ENCODE results near the gene HVCN1.
A peak's percentile ranks its signal among the peaks of the same experiment; 100 is the strongest.
"Not testable (repeated sequence)": the region's sequence is repeated elsewhere in the genome, so short reads cannot be mapped to it uniquely, and the experiment has no call there.

The HVCN1 gene

DNA sequence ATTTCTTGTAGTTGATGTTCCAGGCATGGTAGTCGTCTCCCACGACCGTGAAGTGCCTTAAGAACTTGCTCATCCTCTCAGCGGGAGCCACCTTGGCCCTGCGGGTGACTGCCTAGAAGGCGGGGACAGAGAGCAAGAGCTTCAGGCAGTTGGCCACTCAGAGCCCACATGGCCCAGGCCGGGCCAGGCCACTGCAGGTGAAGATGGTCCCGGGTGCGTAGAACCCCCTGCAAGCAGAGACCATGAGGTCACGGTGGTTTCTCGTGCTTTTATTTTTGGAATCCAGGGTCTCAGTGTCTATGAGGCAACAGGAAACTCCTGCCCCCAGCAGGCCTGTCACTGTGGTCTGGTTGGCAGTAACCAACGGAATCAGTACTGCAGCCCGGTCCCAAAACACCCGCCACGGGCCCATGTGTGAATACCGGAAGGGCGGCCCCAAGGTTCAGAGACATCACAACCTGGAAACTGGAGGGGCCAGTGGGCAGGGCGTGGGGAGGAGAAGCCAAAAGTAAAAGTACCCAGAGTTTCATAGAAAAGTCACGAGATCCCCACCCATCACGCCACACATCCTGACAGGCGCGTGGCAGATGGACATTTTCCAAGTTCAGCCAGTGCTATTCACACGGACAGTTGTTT lies 27.5 kb downstream of the HVCN1 start:
- no peak for DNase-seq

DNA sequence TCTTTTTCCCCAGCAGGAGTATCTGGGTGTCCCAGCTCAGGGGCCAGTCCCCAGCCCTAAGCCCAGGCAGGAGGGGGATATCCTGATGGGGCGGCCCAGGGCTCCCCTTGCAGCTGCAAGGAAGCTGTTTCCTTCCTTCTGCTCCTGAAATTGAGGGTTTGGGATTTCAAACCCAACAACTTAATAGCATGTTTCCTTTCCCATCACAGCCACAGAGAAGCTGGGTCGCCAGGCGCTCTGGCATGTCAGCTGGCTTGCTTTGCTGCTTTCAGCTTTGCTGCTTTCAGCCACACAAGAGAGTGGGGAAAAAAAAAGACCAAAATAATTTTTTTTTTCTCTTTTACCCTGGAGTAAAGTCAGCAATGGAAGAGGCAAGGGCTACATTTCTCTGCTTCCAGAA lies 30.0 kb downstream of the HVCN1 start:
- DNase-seq = no peak

DNA sequence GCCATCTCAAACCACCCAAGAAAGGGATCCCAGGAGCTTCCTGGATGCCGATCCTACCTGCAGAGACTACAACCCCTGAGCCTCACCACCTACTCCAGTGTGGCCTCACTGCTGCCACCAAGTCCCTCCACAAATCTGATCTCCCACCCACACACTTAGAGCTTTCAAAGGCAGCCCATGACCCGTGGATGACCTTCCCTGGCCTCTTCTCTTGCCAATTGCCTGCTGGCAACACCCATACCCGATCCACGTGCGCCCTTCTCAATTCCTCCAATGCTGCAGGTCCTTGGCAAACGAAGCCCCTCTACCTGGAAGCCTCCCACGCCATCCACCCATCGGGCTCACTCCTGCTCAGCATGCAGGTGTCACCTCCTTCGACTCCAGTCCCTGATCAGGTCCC lies 30.7 kb downstream of the HVCN1 start:
- no peak for DNase-seq

DNA sequence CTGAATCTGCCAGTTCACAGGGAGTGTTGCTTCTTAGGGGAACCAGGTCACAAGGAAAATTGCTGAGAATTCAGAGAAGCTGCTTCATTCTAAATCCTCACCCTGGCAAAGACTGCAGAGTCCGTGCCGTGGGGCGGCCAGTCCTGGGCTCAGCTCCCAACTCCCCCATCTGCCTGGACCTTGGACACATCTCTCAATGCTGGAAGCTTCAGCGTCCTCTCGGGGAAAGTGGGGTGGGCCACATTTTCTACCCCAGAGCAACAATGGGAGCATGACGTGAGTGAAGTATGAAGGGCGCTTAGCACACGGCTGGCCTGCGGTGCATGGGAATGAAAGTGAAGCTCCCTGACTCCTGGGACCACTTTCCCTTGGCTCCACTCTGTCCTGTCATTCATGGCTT lies 31.2 kb downstream of the HVCN1 start:
- DNase-seq = no peak

DNA sequence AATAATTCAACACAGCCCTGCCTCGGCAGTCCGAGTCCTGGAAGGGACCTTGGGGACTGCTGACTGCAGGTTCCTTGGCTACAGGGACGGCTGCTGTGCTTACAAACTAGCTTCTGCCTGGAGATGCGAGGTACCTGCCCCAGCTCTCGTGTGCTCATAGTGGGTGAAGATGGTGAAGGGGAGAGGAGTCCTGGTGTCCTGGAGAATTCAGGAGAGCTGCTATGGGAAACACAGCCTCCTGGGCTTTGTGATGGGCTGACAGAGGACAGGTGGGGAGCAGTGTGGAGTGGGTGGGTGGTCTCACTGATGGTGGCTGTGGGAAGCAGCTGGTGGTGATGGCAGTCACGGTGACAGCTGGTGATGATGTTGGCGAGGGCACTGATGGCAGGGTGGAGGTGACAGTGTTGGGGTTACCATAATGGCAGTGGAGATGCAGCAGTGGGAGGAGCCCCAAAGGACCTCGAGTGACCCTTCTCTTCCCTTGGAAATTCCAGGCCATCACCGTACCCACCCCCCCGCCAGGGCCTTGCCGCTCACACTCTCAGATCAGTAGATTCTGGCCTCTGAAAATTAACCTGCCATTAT lies 32.8 kb downstream of the HVCN1 start:
- no peak for DNase-seq

DNA sequence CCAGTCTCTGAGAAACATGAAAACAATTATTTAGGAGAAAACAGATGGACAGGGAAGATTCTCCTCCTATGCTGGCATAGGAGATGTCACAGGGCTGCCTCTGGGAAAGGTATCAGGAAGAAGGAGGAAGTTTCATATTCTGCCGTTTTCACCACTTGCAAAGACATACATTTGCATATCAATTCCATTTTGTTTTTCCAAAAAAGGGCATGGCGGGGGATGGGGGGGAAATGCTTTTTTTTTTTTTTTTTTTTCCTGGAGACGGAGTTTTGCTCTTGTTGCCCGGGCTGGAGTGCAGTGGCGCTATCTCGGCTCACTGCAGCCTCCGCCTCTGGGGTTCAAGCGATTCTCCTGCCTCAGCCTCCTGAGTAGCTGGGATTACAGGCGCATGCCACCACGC lies 34.7 kb downstream of the HVCN1 start:
- DNase-seq = not testable (repeated sequence)

DNA sequence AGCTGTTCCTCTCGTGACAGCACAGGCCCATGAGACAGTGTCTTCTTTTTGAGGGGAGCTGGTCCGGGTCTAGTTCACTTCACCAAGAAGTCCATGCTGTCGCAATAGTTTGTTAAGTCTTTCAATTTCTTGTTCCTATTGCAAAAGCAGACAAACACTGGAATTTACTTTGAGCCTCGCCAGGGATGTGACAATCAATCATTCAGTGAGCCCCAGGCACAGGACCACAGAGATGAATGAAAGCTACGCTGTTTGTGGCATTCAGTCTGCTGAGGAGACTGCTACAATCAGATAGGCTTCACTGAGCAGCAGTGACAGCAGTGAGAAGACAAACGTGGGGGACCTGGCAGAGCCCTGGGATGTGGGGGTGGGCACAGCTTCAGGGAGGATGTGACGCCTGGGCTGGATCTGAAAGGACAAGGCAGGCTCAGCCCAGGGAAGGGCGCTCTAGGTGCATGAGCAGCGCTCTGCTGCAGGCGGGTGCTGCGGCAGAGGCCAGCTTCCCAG lies 39.5 kb downstream of the HVCN1 start:
- no peak for DNase-seq

DNA sequence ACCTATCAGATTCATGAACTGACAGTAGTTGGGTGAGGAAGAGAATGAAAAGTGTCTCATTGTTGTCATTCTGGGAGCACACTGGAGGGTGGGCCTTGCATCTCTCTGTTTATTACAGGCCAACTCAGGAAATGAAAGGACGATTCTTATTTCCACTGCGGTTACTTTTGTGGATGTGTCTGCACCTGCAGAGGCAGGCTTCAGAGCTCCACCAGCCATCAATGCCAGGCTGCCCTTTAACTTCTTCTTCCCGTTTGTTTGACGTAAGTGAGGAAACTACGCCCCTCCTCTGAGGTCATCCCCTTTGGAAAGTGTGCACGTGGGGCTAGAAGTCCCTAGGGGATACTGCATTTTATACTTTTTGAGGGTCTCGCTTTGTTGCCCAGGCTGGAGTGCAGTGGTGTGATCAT lies 41.3 kb downstream of the HVCN1 start:
- no peak for DNase-seq

DNA sequence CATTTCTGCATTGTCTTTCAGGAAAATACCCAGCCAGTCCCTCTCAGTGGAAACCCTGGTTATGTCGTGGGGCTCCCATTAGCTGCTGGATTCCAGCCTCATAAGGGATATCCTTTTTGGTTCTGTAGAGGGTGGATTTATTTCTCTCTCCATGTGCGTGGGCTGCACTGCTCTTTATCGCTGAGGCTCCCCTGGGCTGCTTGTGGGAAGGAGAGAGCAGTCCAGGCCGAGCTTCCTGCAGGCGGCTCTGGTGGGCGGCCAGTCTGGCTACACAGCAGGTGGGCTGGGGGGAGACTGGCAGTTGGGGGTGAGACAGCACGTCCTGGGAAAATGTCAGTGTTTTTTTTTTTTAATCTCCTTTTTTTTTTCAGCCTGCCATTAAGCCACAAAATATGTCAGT lies 47.4 kb downstream of the HVCN1 start:
- DNase-seq = no peak

DNA sequence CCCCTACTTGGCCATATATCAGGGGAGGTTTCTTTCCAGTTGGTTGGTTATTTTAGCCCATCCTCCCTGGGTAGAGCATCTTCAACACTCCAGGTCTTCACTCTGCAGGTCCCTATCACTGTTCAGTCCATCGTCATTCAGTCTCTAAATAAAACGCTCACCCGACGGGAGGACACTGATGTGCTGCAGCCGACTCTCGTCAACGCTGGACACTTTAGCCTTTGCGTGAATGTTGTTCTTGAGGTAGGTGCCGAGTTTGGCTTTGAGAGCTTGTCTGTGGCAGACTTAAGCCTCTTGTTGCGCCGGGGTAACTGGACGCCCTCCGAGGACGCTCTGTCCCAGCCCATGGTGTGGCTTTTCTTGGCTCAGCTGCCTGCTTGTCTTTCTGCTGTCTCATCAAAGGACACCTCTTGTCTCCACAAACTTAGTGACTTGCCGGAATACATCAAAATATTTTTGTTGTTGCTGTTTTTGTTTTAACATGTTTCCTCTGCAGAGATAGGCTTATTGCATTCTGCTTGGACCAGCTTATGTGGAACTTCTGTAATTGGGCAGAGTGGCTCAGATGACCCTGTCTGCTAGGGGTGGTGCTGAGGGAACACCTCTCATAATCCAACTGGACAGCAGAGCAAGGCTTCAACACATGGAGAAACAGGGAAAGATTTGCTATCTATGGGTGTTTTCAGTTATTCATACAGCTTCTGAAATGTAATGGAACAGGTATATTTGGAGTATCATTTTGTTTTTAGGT lies 48.5 kb downstream of the HVCN1 start:
- DNase-seq = no peak

DNA sequence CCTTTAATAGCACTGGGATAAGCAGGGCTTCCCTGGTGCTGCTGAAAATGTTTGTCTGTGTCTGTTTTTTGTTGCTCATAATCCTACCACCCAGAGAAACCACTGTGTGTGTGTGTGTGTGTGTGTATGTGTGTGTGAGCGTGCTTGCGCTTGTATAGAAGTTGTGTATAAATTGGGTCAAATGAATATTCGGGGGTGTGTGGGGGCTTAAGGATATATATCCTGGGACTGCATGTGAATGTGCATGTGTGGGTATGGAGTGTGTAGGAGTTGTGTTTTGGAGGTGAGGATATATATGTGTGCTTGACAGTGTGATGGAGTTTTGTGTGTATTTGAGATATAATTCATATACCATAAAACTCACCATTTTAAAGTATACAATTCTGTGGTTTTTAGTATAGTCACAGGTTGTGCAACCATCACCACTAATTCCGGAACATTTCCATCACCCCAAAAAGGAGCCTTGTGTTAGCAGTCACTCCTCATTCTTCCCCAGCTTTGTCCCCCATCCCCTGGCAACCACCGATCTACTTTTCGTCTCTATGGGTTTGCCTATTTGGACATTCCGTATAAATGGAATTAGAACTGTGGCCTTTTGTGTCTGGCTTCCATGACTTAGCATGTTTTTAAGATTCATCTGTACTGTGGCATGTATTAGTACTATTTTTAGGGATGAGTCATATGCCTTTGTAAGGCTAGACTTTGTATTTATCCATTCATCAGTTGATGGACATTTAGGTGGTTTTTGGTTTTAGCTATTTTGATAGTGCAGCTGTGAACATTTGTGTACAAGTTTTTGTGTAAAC lies 49.4 kb downstream of the HVCN1 start:
- DNase-seq = peak; percentile 71

DNA sequence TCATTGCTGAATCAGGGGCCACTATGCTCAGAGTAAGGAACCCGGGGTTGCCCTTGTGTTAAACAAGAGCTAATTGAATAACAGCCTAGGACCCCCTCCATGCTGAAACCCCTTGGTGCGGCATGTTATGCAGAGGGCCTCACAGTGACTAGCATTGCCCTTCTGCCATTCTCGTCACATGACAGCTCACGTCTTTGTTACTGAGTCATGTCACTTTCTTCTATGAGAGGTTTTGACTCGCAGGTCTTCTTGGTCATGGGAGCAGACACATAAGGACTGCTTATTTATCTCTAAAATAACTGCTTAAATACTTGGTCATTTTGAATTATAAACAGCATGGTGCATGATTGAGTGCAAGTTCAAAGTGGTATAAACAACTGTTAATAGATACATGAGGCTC lies 50.1 kb downstream of the HVCN1 start:
- DNase-seq = no peak

DNA sequence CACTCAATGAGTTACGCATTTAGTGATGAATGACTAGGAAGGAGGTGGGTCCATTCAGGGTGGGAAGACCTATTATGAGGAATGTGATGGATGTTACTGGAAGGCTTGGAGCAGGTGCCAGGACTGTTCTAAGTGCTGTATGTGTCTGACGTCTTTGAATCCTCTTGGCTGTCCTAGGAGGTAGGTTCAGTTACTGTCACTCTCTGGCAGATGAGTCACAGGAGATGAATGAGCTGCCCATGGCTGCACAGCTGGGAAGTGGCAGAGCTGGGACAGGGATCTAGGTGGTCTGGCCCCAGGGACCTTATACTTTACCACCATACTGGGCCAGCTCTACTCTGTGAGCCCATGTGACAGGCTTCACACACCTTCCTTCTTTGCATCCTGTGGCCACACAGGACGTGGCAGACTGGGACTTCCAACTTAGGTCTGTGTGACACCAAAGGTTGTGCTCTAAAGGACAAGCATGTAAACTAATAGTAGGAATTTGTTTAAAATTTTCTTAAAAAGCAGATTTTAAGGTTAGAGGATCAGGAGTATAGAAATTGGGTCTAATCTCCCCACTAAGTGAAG lies 51.0 kb downstream of the HVCN1 start:
- no peak for DNase-seq

DNA sequence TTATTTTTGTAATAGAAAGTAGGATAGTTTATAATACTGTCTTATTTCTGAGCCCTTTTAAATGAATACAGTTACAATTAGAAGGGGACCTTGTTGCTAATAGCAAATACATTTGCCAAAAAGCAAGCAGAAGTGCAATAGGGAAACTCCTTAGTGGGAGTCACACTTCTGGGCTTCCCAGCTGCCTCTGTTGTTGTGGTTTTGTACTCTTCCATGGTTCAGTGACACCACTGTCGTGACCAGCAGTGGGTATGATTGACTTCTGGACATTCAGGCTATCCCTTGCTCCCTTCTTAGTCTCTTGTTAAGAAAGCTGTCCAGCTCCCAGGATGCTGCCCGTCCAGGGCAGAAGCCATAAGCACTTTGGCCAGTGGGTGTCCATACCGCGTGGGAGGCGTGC lies 52.4 kb downstream of the HVCN1 start:
- DNase-seq = no peak

DNA sequence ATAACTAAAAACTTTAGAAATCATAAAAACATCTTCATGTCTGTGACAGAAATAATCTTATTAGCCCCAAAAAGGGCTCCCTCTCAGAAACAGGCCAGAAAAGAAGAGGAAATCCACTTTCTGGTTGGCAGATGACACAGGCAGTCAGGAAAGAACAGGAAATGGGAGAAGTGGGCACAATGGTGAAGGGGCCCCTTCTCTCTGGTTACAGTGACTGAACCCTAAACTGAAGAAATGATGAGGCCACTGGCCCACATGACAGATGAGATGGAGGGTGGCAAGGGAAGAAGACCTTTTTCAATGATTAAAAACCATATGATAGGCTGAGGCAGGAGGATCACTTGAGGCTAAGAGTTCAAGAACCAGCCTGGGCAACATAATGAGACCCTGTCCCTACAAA lies 53.9 kb downstream of the HVCN1 start:
- no peak for DNase-seq

DNA sequence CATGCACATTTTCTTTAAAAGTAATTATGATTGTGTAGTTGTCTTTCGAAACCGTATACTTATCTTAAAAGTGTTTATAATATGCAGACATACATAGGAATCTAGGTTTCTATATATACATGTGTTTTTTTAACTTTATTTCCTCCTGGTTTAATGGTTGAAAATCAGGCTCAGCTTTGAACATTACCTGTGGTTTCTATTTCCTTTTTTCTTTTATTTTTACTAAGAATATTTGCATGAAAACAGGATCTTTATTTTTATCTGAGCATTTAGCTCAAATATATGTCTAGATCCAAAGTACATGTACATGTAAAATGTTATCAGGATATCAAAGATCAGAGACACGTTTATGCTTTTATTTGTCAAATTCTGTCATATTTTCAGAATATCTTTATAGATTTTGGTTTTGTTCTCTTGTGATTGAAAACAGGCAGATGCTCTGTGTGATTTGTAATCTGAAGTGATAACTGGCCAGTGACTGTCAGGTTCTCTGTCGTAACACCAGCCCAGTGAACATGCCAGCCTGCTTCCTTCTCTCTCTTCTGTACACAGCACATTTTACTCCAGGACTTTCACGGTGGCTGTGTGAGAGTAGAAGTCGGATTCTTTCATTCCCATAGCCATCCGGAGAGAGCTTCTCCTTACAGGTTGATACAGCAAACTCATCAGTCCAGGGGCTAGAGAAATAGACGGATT lies 61.3 kb downstream of the HVCN1 start:
- no peak for DNase-seq

DNA sequence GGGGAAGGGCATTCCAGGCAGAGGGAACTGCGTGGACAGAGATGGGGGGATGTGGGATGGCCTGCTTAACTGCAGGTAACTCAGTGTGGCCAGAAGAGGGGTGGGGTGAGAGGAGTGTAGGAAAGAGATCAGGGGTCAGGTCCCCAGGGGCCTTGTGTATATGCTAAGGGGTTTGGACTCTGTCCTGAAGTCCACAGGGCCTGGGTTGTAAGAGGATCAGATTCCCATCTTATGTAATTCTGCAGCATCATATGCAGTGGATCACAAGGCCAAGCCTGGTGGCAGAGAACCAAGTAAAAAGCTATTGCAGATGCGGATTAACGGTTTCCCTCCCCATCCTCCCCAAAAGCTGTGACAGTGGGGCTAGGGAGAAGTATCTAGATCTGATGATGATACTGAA lies 66.3 kb downstream of the HVCN1 start:
- DNase-seq = no peak

DNA sequence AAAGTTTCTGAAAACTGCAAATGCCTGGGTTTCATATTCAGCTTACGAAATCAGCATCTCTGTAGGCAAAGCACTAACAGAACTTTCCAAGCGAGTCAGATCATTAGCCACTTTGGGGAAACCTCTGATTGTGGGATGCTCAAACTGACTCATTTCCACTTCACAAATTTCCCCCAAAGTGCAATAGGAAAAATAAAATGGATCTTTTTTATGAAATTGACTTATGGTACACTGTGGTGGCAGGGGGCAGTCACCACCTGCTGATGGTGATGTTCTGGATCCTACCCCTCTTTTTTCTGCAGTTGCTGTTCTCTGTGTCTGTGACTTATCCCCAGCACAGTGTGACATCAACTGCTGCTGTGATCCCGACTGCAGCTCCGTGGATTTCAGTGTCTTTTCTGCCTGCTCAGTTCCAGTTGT lies 69.4 kb downstream of the HVCN1 start:
- DNase-seq = no peak

DNA sequence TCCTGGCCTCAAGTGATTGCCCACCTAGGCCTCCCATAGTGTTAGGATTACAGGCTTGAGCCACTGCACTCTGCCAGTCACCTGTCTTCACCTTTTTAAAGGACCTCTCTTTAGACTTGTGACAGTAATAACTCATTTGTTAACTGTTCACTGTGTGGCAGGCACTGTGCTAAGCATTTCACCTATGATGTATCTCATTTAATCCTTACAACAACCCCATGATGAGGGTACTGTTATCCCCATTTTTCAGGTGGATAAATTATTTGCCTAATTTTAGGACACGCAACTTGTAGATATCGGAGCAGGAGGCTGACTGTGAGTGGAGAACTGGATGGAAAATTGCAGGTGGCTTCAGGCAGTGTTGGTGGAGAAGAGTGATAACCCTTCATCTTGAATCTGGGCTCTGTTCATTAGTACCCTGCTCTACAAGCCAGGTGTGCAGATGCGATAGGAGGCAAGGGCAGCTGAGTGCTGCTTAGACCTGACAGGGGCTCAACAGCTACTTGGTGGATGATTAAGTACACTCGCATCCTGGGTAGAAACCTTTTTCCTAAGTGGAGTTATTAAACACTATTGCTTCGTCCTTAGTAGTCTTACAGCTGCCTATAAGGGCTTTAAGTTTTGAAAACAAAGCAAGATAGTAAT lies 72.3 kb downstream of the HVCN1 start:
- no peak for DNase-seq

DNA sequence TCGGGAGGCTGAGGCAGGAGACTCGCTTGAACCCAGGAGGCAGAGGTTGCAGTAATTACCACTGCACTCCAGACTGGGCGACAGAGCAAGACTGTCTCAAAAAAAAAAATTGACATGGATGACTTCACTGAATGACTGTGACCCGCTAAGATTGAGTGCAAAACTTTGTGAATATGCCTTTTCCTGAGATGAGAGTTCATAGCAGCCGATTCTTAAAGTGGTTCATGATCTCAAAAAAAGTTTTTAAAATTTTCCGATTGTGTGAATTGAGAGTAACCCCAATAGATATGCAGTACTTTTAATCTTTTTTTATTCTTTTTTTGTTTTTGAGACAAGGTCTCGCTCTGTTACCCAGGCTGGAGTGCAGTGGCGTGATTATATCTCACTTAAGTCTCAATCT lies 73.7 kb downstream of the HVCN1 start:
- DNase-seq = no peak

DNA sequence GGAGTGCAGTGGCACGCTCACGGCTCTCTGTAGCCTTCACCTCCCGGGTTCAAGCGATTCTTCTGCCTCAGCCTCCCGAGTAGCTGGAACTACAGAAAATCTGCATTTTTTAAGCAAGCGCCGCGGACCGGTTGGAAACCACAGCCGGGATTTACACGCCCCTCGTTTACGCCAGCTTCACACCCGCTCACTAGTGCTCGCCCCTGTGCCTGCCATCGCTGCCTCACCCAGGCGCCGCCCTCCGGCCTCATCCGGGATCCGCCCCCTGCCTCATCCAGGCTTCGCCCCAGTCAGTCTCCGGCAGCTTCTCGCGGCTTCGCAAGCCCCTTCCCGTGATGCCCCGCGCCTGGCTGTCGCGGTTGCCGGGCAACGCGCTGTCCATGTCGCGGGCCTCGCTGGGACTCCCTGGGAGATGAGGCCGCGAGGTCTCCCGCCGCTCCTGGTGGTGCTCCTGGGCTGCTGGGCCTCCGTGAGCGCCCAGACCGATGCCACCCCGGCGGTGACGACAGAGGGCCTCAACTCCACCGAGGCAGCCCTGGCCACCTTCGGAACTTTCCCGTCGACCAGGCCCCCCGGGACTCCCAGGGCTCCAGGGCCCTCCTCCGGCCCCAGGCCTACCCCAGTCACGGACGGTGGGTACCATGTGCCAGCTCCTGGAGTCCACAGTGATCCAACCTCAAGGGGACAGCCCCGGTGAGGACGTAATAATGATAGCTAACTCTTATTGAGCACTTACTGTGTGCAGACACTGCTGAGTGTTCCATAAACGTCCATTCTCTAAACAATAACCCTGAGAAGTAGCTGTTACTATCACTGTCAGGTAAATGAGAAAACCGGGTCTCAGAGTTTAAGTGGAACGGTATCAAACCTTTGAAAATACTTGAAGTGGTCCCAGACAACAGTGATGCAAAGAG lies 74.9 kb downstream of the HVCN1 start, which contains the start of gene TCTN1:
TSS of gene TCTN1 (plus strand) at position 359 of the 914 bp plus-strand sequence. CDS start at position 413, 54 bp downstream.
- DNase-seq = peak; percentile 94

Measured in fibroblast of skin of right biceps (primary cell).